ENCODE data around the gene MORN4.
A peak's percentile ranks its signal among the peaks of the same experiment; 100 is the strongest.
"Not testable (repeated sequence)": the region's sequence is repeated elsewhere in the genome, so short reads cannot be mapped to it uniquely, and the experiment has no call there.

MORN4 gene

DNA sequence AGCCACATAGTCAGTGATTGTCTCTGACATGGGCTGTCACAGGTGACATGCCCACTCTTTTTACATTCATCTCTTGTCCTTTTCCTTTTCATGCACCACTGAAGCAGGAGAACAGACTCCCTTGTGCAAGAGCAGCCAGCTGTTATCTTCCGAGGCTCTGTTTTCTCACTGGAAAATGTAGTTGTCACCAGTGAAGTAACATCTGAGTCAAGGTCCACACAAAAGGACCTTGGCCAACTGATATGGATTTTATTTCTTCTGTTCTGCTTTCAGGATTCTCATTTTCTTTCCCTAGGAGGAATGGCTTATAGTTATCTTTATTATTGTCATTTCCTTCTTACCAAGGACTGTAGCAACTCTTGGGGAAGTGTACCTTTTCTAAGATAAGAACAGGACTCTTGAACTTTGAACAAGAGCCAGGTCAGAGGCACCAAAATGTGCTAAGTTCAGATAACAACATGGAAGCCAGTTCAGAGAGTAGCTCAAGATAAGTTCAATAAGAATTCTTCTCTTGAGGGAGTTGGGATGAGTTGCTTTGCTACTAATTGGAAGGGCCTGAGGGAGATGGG, 31.1 kb upstream of the MORN4 start:
- no peak overlapping the region for H3K4me3 ChIP-seq (ENCODE audit: insufficient read depth, low read depth, low read length, poor library complexity, severe bottlenecking)
- no peak overlapping the region for H3K27ac ChIP-seq (ENCODE audit: insufficient read depth, low read length, poor library complexity, severe bottlenecking)
- no peaks in the 10 kb centered on the region for H3K4me1 ChIP-seq (ENCODE audit: control insufficient read depth, insufficient read depth, low read length, poor library complexity, severe bottlenecking)
- no peaks in the 10 kb centered on the region for H3K27me3 ChIP-seq (replicated peaks; ENCODE audit: control insufficient read depth, insufficient read depth, low read length, poor library complexity, severe bottlenecking)
- no peaks in the 10 kb centered on the region for H3K9me3 ChIP-seq (ENCODE audit: control insufficient read depth, low read length)
- H3K36me3 ChIP-seq (ENCODE audit: control insufficient read depth, insufficient read depth, low read length), result peaks cover 31% of the 10 kb centered on the region
- no peak for DNase-seq

DNA sequence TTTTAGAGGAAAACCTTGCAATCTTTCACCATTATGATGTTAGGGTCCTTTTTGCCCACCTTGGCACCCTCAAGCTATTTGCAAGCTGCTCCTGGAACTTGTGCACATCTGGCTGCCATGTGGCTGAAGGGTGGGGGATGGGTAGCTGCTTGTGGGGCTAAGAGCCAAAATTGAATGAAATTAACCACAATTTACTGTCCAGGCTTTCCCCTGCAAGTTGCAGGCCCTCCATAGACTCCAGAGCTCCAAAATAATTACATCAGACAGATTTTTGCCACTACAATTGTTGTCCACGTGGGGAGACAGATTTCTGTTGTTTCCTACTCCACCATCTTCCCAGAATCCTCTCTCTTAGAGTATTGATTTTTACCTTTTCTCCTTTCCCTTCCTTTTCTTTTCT, 26.3 kb upstream of the MORN4 start:
- H3K36me3 ChIP-seq (ENCODE audit: control insufficient read depth, insufficient read depth, low read length), result peaks cover 18% of the 10 kb centered on the region
- no peak overlapping the region for H3K4me3 ChIP-seq (ENCODE audit: insufficient read depth, low read depth, low read length, poor library complexity, severe bottlenecking)
- no peak for DNase-seq
- no peaks in the 10 kb centered on the region for H3K27me3 ChIP-seq (replicated peaks; ENCODE audit: control insufficient read depth, insufficient read depth, low read length, poor library complexity, severe bottlenecking)
- H3K4me1 ChIP-seq (ENCODE audit: control insufficient read depth, insufficient read depth, low read length, poor library complexity, severe bottlenecking), result no peaks in the 10 kb centered on the region
- no peak overlapping the region for H3K27ac ChIP-seq (ENCODE audit: insufficient read depth, low read length, poor library complexity, severe bottlenecking)
- no peaks in the 10 kb centered on the region for H3K9me3 ChIP-seq (ENCODE audit: control insufficient read depth, low read length)

DNA sequence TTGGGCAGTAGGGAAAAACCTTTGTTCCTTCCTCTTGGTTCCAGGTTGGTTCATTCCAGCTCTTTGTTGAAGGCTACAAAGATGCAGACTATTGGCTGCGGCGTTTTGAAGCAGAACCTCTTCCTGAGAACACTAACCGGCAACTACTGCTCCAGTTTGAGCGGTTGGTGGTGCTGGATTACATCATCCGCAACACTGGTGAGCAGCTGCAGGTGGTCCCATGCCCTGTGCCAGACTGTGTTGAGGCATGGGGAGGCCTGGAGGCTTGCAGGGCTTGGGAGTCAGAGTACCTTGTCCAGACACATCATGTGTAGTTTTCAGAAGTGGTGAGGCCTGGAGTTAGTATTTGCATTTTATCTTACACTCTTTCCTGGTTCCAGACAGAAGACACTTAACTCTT, 23.5 kb upstream of the MORN4 start:
- Histone ChIP-seq H3K9me3 (ENCODE audit: control insufficient read depth, low read length) (no peaks in the 10 kb centered on the region), H3K4me3 (ENCODE audit: insufficient read depth, low read depth, low read length, poor library complexity, severe bottlenecking) (no peak overlapping the region), H3K36me3 (ENCODE audit: control insufficient read depth, insufficient read depth, low read length) (peaks cover 14% of the 10 kb centered on the region), H3K27ac (ENCODE audit: insufficient read depth, low read length, poor library complexity, severe bottlenecking) (no peak overlapping the region), H3K4me1 (ENCODE audit: control insufficient read depth, insufficient read depth, low read length, poor library complexity, severe bottlenecking) (no peaks in the 10 kb centered on the region), H3K27me3 (replicated peaks; ENCODE audit: control insufficient read depth, insufficient read depth, low read length, poor library complexity, severe bottlenecking) (no peaks in the 10 kb centered on the region)
- no peak for DNase-seq

DNA sequence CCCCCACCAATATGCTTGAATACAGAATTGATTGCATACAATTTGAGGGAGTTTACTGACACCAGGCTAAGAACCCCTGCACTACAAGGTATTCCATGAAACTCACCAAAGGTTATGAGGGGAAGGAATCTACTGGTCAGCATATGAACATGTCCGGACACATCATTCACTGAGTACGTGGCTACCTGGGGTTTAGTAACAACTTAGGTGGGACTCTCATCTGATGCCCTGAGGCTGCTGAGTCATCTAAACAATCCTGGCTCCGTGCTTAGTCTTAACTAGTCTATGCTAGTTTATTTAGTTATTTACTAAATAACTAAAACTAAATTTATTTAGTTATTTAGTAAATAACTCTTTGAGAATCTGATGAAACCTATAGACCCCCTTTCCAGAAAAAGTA, 18.5 kb upstream of the MORN4 start:
- H3K27ac ChIP-seq (ENCODE audit: insufficient read depth, low read length, poor library complexity, severe bottlenecking), result no peak overlapping the region
- no peaks in the 10 kb centered on the region for H3K9me3 ChIP-seq (ENCODE audit: control insufficient read depth, low read length)
- H3K36me3 ChIP-seq (ENCODE audit: control insufficient read depth, insufficient read depth, low read length), result peaks cover 16% of the 10 kb centered on the region
- H3K4me1 ChIP-seq (ENCODE audit: control insufficient read depth, insufficient read depth, low read length, poor library complexity, severe bottlenecking), result peaks cover 6% of the 10 kb centered on the region
- no peak for DNase-seq
- no peaks in the 10 kb centered on the region for H3K27me3 ChIP-seq (replicated peaks; ENCODE audit: control insufficient read depth, insufficient read depth, low read length, poor library complexity, severe bottlenecking)
- H3K4me3 ChIP-seq (ENCODE audit: insufficient read depth, low read depth, low read length, poor library complexity, severe bottlenecking), result no peak overlapping the region

DNA sequence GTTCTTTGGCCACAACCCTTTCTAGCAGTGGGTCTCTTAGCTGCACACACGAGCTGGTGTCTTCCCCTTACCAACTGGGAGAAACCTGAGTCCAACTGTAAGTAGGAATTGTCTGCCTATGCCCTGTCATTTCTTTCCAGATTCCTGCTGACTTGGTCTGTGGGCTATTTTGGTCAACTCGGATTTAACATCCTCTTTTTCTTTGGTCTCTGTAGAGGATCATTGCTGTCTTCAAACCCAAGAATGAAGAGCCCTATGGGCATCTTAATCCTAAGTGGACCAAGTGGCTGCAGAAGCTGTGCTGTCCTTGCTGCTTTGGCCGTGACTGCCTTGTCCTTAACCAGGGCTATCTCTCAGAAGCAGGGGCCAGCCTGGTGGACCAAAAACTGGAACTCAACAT, 17.4 kb upstream of the MORN4 start:
- H3K4me3 ChIP-seq (ENCODE audit: insufficient read depth, low read depth, low read length, poor library complexity, severe bottlenecking), result no peak overlapping the region
- peaks cover 6% of the 10 kb centered on the region for H3K4me1 ChIP-seq (ENCODE audit: control insufficient read depth, insufficient read depth, low read length, poor library complexity, severe bottlenecking)
- no peaks in the 10 kb centered on the region for H3K9me3 ChIP-seq (ENCODE audit: control insufficient read depth, low read length)
- H3K27me3 ChIP-seq (replicated peaks; ENCODE audit: control insufficient read depth, insufficient read depth, low read length, poor library complexity, severe bottlenecking), result no peaks in the 10 kb centered on the region
- H3K36me3 ChIP-seq (ENCODE audit: control insufficient read depth, insufficient read depth, low read length), result peaks cover 8% of the 10 kb centered on the region
- no peak for DNase-seq
- no peak overlapping the region for H3K27ac ChIP-seq (ENCODE audit: insufficient read depth, low read length, poor library complexity, severe bottlenecking)

DNA sequence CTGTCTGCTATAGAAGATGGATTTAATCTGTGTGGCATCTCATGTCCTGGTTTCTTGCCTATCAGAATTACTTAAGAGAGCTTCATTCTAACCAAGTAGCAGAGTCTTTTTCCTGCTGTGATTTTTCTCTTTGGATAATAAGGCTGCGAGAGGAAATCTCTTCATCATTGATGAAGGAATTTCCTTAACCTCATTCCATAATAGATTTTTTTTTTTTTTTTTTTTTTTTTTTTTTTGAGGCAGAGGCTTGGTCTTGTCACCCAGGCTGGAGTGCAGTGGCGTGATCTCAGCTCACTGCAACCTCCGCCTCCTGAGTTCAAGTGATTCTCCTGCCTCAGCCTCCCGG, 16.1 kb upstream of the MORN4 start:
- not testable (repeated sequence) for H3K27ac ChIP-seq (ENCODE audit: insufficient read depth, low read length, poor library complexity, severe bottlenecking); DNase-seq; H3K27me3 ChIP-seq (replicated peaks; ENCODE audit: control insufficient read depth, insufficient read depth, low read length, poor library complexity, severe bottlenecking); H3K4me1 ChIP-seq (ENCODE audit: control insufficient read depth, insufficient read depth, low read length, poor library complexity, severe bottlenecking); H3K4me3 ChIP-seq (ENCODE audit: insufficient read depth, low read depth, low read length, poor library complexity, severe bottlenecking); H3K36me3 ChIP-seq (ENCODE audit: control insufficient read depth, insufficient read depth, low read length); H3K9me3 ChIP-seq (ENCODE audit: control insufficient read depth, low read length)

DNA sequence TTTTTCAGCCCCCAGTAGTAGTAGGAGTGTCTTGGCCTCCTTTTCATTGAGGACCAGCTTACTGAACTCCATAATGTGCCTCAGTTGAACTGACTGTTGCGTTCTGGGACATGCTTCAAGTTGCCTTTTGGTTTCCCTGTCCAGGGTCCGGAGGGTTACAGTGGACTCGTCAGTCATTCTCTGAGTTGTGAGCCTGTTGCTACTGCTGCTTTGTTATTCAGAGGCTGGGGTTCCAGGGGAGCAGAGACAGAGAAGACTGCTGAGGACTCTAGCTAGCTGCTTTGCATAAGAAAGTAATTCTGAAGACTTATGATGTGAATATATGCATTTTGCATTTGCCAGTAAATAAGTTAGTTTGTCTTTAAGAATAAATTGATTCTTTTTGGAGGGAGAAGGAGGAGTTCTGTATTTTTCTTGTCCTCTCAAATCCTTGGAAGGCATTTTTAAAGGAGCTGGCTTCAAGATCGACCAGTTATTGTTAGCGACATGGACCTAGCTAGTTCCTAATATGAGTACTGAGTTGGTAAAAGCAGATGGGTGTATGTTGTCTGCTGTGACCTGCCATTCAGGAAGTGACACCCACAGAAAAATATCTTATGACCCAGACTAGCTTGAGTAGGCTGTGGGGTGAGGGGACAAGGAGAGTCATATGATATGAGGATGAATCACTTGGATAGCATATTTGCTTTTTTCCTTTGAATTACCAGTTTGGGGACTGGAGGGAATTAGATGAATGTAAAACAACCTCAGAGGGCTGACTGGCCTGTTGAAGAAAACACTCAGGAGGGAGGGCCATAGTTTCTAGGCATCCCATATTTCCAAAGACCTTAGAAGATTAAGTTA, 15.5 kb upstream of the MORN4 start:
- no peaks in the 10 kb centered on the region for H3K9me3 ChIP-seq (ENCODE audit: control insufficient read depth, low read length)
- H3K27ac ChIP-seq (ENCODE audit: insufficient read depth, low read length, poor library complexity, severe bottlenecking), result no peak overlapping the region
- H3K4me1 ChIP-seq (ENCODE audit: control insufficient read depth, insufficient read depth, low read length, poor library complexity, severe bottlenecking), result peaks cover 6% of the 10 kb centered on the region
- peak; percentile 2 to 10 (median 7) for DNase-seq
- H3K4me3 ChIP-seq (ENCODE audit: insufficient read depth, low read depth, low read length, poor library complexity, severe bottlenecking), result no peak overlapping the region
- H3K36me3 ChIP-seq (ENCODE audit: control insufficient read depth, insufficient read depth, low read length), result peaks cover 3% of the 10 kb centered on the region
- H3K27me3 ChIP-seq (replicated peaks; ENCODE audit: control insufficient read depth, insufficient read depth, low read length, poor library complexity, severe bottlenecking), result no peaks in the 10 kb centered on the region

DNA sequence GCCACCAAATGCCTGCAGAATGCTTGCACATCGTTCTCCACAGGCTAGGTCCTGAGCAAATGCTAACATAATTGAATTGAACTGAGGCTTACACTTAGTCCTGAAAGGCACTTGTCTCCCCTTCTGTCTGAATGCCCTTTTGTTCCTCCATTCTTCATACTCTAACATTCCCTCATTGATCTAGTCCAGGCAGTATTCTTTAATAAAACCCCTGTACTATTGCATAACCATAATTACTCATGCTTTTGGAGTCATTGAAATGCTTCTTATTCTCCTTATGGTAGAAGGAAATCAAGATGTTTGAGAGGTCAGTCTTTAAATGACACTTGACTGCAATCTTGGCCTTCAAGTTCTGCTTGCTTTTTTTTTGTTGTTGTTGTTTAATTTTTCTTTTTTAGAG, 14.3 kb upstream of the MORN4 start:
- Histone ChIP-seq H3K27ac (ENCODE audit: insufficient read depth, low read length, poor library complexity, severe bottlenecking) (no peak overlapping the region), H3K4me3 (ENCODE audit: insufficient read depth, low read depth, low read length, poor library complexity, severe bottlenecking) (no peak overlapping the region), H3K36me3 (ENCODE audit: control insufficient read depth, insufficient read depth, low read length) (peaks cover 3% of the 10 kb centered on the region)

DNA sequence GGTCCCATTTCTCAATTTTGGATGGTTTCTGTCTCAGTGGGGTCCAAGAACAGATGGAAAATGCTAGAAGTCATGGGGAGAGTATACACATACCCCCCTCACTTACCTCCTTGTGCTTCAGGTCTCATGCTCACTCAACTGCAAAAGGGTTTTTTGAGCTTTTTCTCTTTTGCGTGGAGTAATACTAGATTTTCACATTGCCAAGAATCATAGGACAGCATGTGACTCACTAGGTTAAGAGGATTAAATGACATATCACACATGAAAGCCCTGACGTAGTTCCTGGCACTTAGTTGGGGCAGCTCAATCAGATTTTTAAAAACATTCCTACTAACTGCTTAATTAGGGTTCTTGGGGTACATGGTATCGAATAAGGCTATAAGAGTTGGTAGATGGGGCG, 11.6 kb upstream of the MORN4 start:
- Histone ChIP-seq H3K4me1 (ENCODE audit: control insufficient read depth, insufficient read depth, low read length, poor library complexity, severe bottlenecking) (peaks cover 18% of the 10 kb centered on the region), H3K9me3 (ENCODE audit: control insufficient read depth, low read length) (no peaks in the 10 kb centered on the region), H3K36me3 (ENCODE audit: control insufficient read depth, insufficient read depth, low read length) (no peaks in the 10 kb centered on the region), H3K27me3 (replicated peaks; ENCODE audit: control insufficient read depth, insufficient read depth, low read length, poor library complexity, severe bottlenecking) (no peaks in the 10 kb centered on the region), H3K27ac (ENCODE audit: insufficient read depth, low read length, poor library complexity, severe bottlenecking) (no peak overlapping the region), H3K4me3 (ENCODE audit: insufficient read depth, low read depth, low read length, poor library complexity, severe bottlenecking) (no peak overlapping the region)
- no peak for DNase-seq

More for the DNA sequence above, 14.3 kb upstream of the MORN4 start:
- H3K27me3 ChIP-seq (replicated peaks; ENCODE audit: control insufficient read depth, insufficient read depth, low read length, poor library complexity, severe bottlenecking), result no peaks in the 10 kb centered on the region
- peaks cover 6% of the 10 kb centered on the region for H3K4me1 ChIP-seq (ENCODE audit: control insufficient read depth, insufficient read depth, low read length, poor library complexity, severe bottlenecking)
- H3K9me3 ChIP-seq (ENCODE audit: control insufficient read depth, low read length), result no peaks in the 10 kb centered on the region
- DNase-seq, result no peak

DNA sequence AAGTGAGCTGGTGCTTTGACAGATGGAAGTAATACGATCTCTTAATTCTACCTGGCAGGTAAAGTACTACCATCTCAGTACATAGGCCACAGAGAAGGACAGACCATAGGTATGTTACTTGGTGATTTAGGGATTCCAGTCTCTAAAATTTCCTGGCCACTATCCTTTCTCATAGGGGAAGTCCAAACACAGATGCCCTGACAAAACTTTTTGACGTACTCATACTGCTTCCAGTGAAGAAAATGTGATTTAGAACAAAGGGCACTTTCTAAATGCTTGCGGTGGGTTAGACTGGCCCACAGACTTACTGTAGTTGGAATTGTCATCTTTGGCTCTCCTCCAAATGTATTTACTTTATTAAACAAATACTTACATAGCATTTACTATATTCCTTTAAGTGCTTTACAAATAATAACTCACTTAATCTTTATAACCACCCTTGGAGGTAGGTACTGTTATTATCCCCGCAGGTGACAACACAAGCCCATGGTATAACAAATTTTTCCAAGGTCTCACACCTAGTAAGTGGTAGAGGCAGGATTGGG, 10.2 kb upstream of the MORN4 start:
- H3K9me3 ChIP-seq (ENCODE audit: control insufficient read depth, low read length), result no peaks in the 10 kb centered on the region
- H3K27me3 ChIP-seq (replicated peaks; ENCODE audit: control insufficient read depth, insufficient read depth, low read length, poor library complexity, severe bottlenecking), result no peaks in the 10 kb centered on the region
- no peak for DNase-seq
- no peaks in the 10 kb centered on the region for H3K36me3 ChIP-seq (ENCODE audit: control insufficient read depth, insufficient read depth, low read length)
- peaks cover 14% of the 10 kb centered on the region for H3K4me1 ChIP-seq (ENCODE audit: control insufficient read depth, insufficient read depth, low read length, poor library complexity, severe bottlenecking)
- no peak overlapping the region for H3K27ac ChIP-seq (ENCODE audit: insufficient read depth, low read length, poor library complexity, severe bottlenecking)
- H3K4me3 ChIP-seq (ENCODE audit: insufficient read depth, low read depth, low read length, poor library complexity, severe bottlenecking), result no peak overlapping the region

Measured in effector memory CD4-positive, alpha-beta T cell (primary cell).